ENCODE data around the gene KY.

DNA sequence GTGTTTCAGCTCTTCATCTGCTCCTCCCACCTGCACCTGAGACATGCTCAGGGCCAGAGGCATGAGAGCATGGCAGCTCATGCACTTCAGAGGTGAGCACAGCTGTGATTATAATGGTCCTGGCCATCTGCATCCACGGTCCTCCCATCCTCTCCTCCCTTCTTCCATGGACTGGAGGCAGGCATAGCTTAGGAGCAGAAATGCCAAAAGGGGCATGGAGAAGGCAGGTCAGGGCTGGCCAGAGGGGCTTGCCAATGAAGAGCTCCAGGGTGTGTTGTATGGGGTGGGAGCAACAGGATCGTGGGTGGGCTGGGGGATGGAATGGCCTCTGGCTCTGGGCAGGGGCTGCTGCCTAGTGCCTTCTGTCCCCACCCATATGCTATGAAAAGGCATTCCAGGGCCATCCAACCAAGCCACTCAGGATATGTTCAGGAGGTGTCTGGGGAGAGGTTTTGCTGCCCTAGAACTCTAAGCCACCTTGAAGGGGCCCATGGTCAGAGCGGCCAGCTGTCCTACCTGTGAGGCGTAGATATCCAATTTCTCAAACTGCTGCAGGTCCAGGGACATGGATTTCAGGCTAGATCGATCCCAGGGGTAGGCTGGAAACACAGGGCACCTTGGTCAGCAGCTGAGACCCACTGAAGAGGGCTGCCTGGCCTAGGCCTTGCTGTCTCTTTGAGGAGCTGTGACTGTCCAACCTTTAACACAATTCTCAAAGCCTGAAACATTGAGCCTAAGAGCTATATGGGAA lies 26.1 kb downstream of the KY start:
- TF ChIP-seq POLR2AphosphoS5 (IDR thresholded peaks at IDR 0.05; ENCODE audit: low read depth, low read length) (no peak), FOXP2 (optimal IDR thresholded peaks at IDR 0.05; ENCODE audit: borderline replicate concordance, extremely low read depth, extremely low read length, insufficient read depth) (no peak)
